Measurements from ENCODE around the gene DIS3L.

GRCh38 chr15:66292571-66293418, 573 bp upstream of the DIS3L start:
- TF ChIP-seq CTCF (IDR thresholded peaks at IDR 0.05; ENCODE audit: low read length) (no peak), EZH2 (optimal IDR thresholded peaks at IDR 0.05; ENCODE audit: low read depth, low read length) (no peak)
